ENCODE results near the gene TERB2.
"Not testable (repeated sequence)": the region's sequence is repeated elsewhere in the genome, so short reads cannot be mapped to it uniquely, and the experiment has no call there.

Gene TERB2

GRCh38 chr15:45009046-45009445, 52.6 kb downstream of the TERB2 start:
- no peak for ATAC-seq
- no peak for TF ChIP-seq SNAI2 (CRISPR knock-in tag; IDR thresholded peaks at IDR 0.05)
- TF ChIP-seq BACH2 (CRISPR knock-in tag; IDR thresholded peaks at IDR 0.05; ENCODE audit: borderline replicate concordance), result no peak
- TF ChIP-seq PATZ1 (CRISPR knock-in tag; IDR thresholded peaks at IDR 0.05; ENCODE audit: borderline replicate concordance), result no peak
- no peak for TF ChIP-seq ISL1 (CRISPR knock-in tag; IDR thresholded peaks at IDR 0.05)
- no peak for TF ChIP-seq TCF4 (CRISPR knock-in tag; IDR thresholded peaks at IDR 0.05; ENCODE audit: borderline replicate concordance)
- TF ChIP-seq ARNTL (CRISPR knock-in tag; IDR thresholded peaks at IDR 0.05; ENCODE audit: borderline replicate concordance, low read depth), result no peak
- TF ChIP-seq ZFP3 (CRISPR knock-in tag; IDR thresholded peaks at IDR 0.05), result no peak
- TF ChIP-seq ZNF70 (CRISPR knock-in tag; IDR thresholded peaks at IDR 0.05), result no peak
- no peak for TF ChIP-seq ZC3H10 (CRISPR knock-in tag; IDR thresholded peaks at IDR 0.05)
- TF ChIP-seq ZNF8 (CRISPR knock-in tag; IDR thresholded peaks at IDR 0.05), result no peak
- no peak for TF ChIP-seq TOX (CRISPR knock-in tag; IDR thresholded peaks at IDR 0.05; ENCODE audit: borderline replicate concordance)
- TF ChIP-seq CSRNP3 (CRISPR knock-in tag; IDR thresholded peaks at IDR 0.05), result no peak
- no peak for TF ChIP-seq ESRRG (CRISPR knock-in tag; IDR thresholded peaks at IDR 0.05)

GRCh38 chr15:45015114-45015513, 58.6 kb downstream of the TERB2 start:
- ATAC-seq, result not testable (repeated sequence)

- not testable (repeated sequence) for ATAC-seq
Measured at GRCh38 chr15:45020222-45020900, 63.9 kb downstream of the TERB2 start.

- ATAC-seq, result not testable (repeated sequence)
Measured at GRCh38 chr15:45020901-45021259, 64.4 kb downstream of the TERB2 start.

GRCh38 chr15:45021348-45021747, 64.9 kb downstream of the TERB2 start:
- no peak for ATAC-seq
- TF ChIP-seq ZNF70 (CRISPR knock-in tag; IDR thresholded peaks at IDR 0.05) (no peak), POU6F1 (CRISPR knock-in tag; IDR thresholded peaks at IDR 0.05; ENCODE audit: borderline replicate concordance, low read depth) (no peak), ZNF8 (CRISPR knock-in tag; IDR thresholded peaks at IDR 0.05) (no peak), ESRRG (CRISPR knock-in tag; IDR thresholded peaks at IDR 0.05) (no peak), CSRNP3 (CRISPR knock-in tag; IDR thresholded peaks at IDR 0.05) (no peak)

GRCh38 chr15:45022871-45023658, 66.6 kb downstream of the TERB2 start, which contains the start of gene SORD:
SORD (plus strand) TSS chr15:45023195; CDS start chr15:45023284, 89 bp downstream.
- 0 out of 2 replicates have a peak, but pooled peaks have one; percentile 10 for TF ChIP-seq TSHZ2 (CRISPR knock-in tag; IDR thresholded peaks at IDR 0.05)
- 0 out of 2 replicates have a peak, but pooled peaks have one; percentile 47 for TF ChIP-seq CSDC2 (CRISPR knock-in tag; IDR thresholded peaks at IDR 0.05)
- TF ChIP-seq PPARA (CRISPR knock-in tag; IDR thresholded peaks at IDR 0.05; ENCODE audit: borderline replicate concordance), result no peak
- TF ChIP-seq ZC3H10 (CRISPR knock-in tag; IDR thresholded peaks at IDR 0.05), result no peak
- TF ChIP-seq ESRRG (CRISPR knock-in tag; IDR thresholded peaks at IDR 0.05), result no peak

More at GRCh38 chr15:45022871-45023658, 66.6 kb downstream of the TERB2 start, which contains the start of gene SORD:
- peak; percentile 99 for ATAC-seq
